ENCODE results near the gene PREX1. TPM values are rescaled to one million over a fixed set of nuclear protein-coding genes. Genes with fewer than 3 reads are reported as not detected.

PREX1 gene
- total and polyA plus RNA-seq, 2 of the 4 experiments (the other 2 are of a cell fraction) = 0.67 to 0.72 TPM

DNA sequence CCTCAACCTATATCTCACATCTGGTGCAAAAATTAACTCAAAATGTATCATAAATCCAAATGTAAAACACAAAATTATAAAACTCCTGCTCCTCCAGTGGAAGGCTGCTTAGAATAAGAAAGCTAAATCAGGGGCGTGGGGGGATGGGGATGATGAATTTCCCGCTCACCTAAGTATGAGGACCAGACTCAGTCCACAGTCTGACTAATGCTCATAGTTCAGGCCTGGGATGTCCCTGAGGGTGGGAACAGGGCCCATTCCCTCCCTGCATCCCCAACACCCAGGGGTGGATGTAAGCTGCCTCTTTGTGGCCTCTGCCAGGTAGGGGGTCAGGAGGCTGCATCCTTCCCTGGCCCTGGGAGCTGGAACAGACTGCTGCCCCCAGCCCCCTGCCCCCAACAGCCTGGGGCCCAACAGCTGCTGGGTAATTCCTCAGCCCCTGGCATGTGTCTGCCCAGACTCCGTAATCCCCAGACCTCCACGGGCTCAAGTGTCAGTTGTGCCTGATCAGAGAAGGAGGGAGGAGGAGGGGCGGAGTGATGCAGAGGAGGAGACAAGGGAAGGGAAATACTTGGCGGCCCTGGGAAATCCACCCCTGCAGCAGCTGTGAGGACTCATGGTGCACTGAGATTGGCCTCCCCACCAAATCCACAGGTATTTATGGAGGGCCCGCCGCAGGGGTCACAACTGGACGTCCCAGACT is 224.5 kb downstream of the PREX1 start:
- no peak overlapping the region for H3K27ac ChIP-seq (ENCODE audit: insufficient read depth, low read length)
- no peak overlapping the region for H2AK5ac ChIP-seq (ENCODE audit: low read depth, low read length)
- H3K9ac ChIP-seq (ENCODE audit: low read depth, low read length) = no peak overlapping the region
- in situ Hi-C loops (cut with MboI; ENCODE audit: low sequenced_read_pairs) = no loop called here
- H2AFZ ChIP-seq (replicated peaks; ENCODE audit: low read length, poor library complexity) = no peak overlapping the region
- no peak overlapping the region for H3K4ac ChIP-seq (ENCODE audit: low read depth, low read length)
- no peak overlapping the region for H2BK20ac ChIP-seq (ENCODE audit: low read depth, low read length)
- ATAC-seq (ENCODE audit: low read depth) = no peak
- no peaks in the 10 kb centered on the region for H3K9me3 ChIP-seq (ENCODE audit: control insufficient read depth, insufficient read depth, low read length)
- 18% methylated on average over 3 of the region's 9 CpGs; no CpG with 5 or more reads in 1 of the 2 experiments for WGBS, 2 experiments (ENCODE audit: extremely low coverage in 2 of 2, insufficient read length in 1 of 2)
- H3K79me1 ChIP-seq (ENCODE audit: low read depth in 1 of 2, low read length in 2 of 2) = no peaks in the 10 kb centered on the region
- H4K8ac ChIP-seq (ENCODE audit: low read depth in 2 of 2, low read length in 2 of 2) = no peak overlapping the region
- no peak overlapping the region for H3K4me3 ChIP-seq (ENCODE audit: insufficient read depth, low read depth, low read length)
- POLR2A ChIA-PET (ENCODE audit: unreplicated experiment) = no interaction called here
- DNase-seq = no peak
- H3K27me3 ChIP-seq (ENCODE audit: control insufficient read depth, insufficient read depth, low read length) = peaks cover 23% of the 10 kb centered on the region; the same call in 1 of the 2 replicates
- no peak overlapping the region for H3K23ac ChIP-seq (ENCODE audit: low read depth, low read length)
- no peaks in the 10 kb centered on the region for H3K4me1 ChIP-seq (ENCODE audit: control insufficient read depth, insufficient read depth, low read length)
- intact Hi-C loops (cut with micrococcal nuclease) = no loop called here
- no peak overlapping the region for H3K14ac ChIP-seq (replicated peaks; ENCODE audit: low read depth, low read length)
- H3K56ac ChIP-seq (ENCODE audit: extremely low read depth, insufficient read depth, low read length) = no peak overlapping the region
- no TSS peak for BruUV-seq (replicated peaks)
- H3K18ac ChIP-seq (ENCODE audit: low read depth, low read length) = no peak overlapping the region
- dilution Hi-C loops (cut with HindIII; ENCODE audit: low sequenced_read_pairs, unreplicated experiment) = no loop called here
- no peak overlapping the region for H2BK120ac ChIP-seq (ENCODE audit: low read depth, low read length)
- H2BK15ac ChIP-seq (ENCODE audit: low read depth, low read length) = no peak overlapping the region
- no peak overlapping the region for H4K5ac ChIP-seq (ENCODE audit: low read depth, low read length)
- H3K36me3 ChIP-seq (ENCODE audit: control insufficient read depth, insufficient read depth, low read length) = no peaks in the 10 kb centered on the region
- no peaks in the 10 kb centered on the region for H3K9me1 ChIP-seq (ENCODE audit: insufficient read depth, low read length)
- H4K20me1 ChIP-seq (ENCODE audit: insufficient read depth, low read length) = no peaks in the 10 kb centered on the region
- no peak overlapping the region for H3K4me2 ChIP-seq (ENCODE audit: low read depth, low read length)
- H4K91ac ChIP-seq (ENCODE audit: insufficient read depth, low read depth, low read length) = no peak overlapping the region
- TF ChIP-seq NFE2L2 (IDR thresholded peaks at IDR 0.05; ENCODE audit: low read depth, low read length) = no peak
- no peak for TF ChIP-seq FOS (IDR thresholded peaks at IDR 0.05; ENCODE audit: low read depth, low read length)
- no peak for TF ChIP-seq SMC3 (IDR thresholded peaks at IDR 0.05; ENCODE audit: low read depth, low read length)
- no peak for TF ChIP-seq MXI1 (IDR thresholded peaks at IDR 0.05; ENCODE audit: borderline replicate concordance, low read depth, low read length)
- CTCF ChIA-PET = no interaction called here
- H2AK9ac ChIP-seq (replicated peaks; ENCODE audit: low read depth, low read length, poor library complexity) = no peak overlapping the region
- no peak overlapping the region for H2BK5ac ChIP-seq (ENCODE audit: low read depth, low read length, poor library complexity, severe bottlenecking)
